ENCODE measurements around the gene NINL.

Gene NINL

GRCh38 chr20:25549843-25550477 is 35.4 kb downstream of the NINL start:
- H3K9ac ChIP-seq: no peak overlapping the region
- peak overlapping the region in 1 of 11 experiments; percentile 92; a peak in 1 of 22 replicates for H3K4me2 ChIP-seq
- peaks cover 0 to 7% (median 0%) of the 10 kb centered on the region in 11 experiments; a peak in 3 of 22 replicates for H4K20me1 ChIP-seq
- no peaks in the 10 kb centered on the region for H3K27me3 ChIP-seq
- H3K4me3 ChIP-seq: no peak overlapping the region
- H3K36me3 ChIP-seq: no peaks in the 10 kb centered on the region
- no peaks in the 10 kb centered on the region for H3K9me3 ChIP-seq (replicated peaks in 1 of 11)
- H3K27ac ChIP-seq: no peak overlapping the region
- no peak for TF ChIP-seq Cebpa-rat (IDR thresholded peaks at IDR 0.05)
- H3K4me1 ChIP-seq: peaks cover 23 to 76% (median 59%) of the 10 kb centered on the region in 10 experiments

GRCh38 chr20:25549172-25549773 is 36.1 kb downstream of the NINL start:
- TF ChIP-seq Cebpa-rat (IDR thresholded peaks at IDR 0.05): no peak
- Histone ChIP-seq H4K20me1 (peaks cover 0 to 5% (median 0%) of the 10 kb centered on the region in 11 experiments; a peak in 3 of 22 replicates), H3K9me3 (replicated peaks in 1 of 11) (no peaks in the 10 kb centered on the region), H3K27me3 (no peaks in the 10 kb centered on the region), H3K4me2 (peak overlapping the region in 2 of 11 experiments; percentile 22 to 26; a peak in 2 of 22 replicates), H3K9ac (no peak overlapping the region), H3K27ac (peak overlapping the region in 1 of 11 experiments; percentile 39; a peak in 1 of 22 replicates), H3K4me1 (peaks cover 23 to 76% (median 59%) of the 10 kb centered on the region in 10 experiments), H3K36me3 (no peaks in the 10 kb centered on the region), H3K4me3 (no peak overlapping the region)

GRCh38 chr20:25548613-25549086 is 36.7 kb downstream of the NINL start:
- no peaks in the 10 kb centered on the region for H4K20me1 ChIP-seq
- no peak for TF ChIP-seq Cebpa-rat (IDR thresholded peaks at IDR 0.05)
- peaks cover 17 to 72% (median 55%) of the 10 kb centered on the region in 10 experiments for H3K4me1 ChIP-seq
- no peak overlapping the region for H3K4me3 ChIP-seq
- H3K27me3 ChIP-seq: no peaks in the 10 kb centered on the region
- H3K9ac ChIP-seq: no peak overlapping the region
- H3K36me3 ChIP-seq: no peaks in the 10 kb centered on the region
- peak overlapping the region in 1 of 11 experiments; percentile 39; a peak in 2 of 22 replicates for H3K27ac ChIP-seq
- H3K9me3 ChIP-seq (replicated peaks in 1 of 11): no peaks in the 10 kb centered on the region
- H3K4me2 ChIP-seq: peak overlapping the region in 2 of 11 experiments; percentile 14 to 26; a peak in 1 of 22 replicates

GRCh38 chr20:25547999-25548398 is 37.3 kb downstream of the NINL start:
- H3K4me2 ChIP-seq: no peak overlapping the region
- peaks cover 19 to 66% (median 49%) of the 10 kb centered on the region in 10 experiments for H3K4me1 ChIP-seq

GRCh38 chr20:25547063-25547462 is 38.3 kb downstream of the NINL start:
- no peak overlapping the region for H3K27ac ChIP-seq
- H3K4me2 ChIP-seq: no peak overlapping the region
- H3K27me3 ChIP-seq: no peaks in the 10 kb centered on the region

More at GRCh38 chr20:25547999-25548398, 37.3 kb downstream of the NINL start:
- no peaks in the 10 kb centered on the region for H3K36me3 ChIP-seq
- TF ChIP-seq Cebpa-rat (IDR thresholded peaks at IDR 0.05): no peak
- H3K27me3 ChIP-seq: no peaks in the 10 kb centered on the region
- no peak overlapping the region for H3K9ac ChIP-seq
- H3K9me3 ChIP-seq (replicated peaks in 1 of 11): no peaks in the 10 kb centered on the region
- no peak overlapping the region for H3K4me3 ChIP-seq
- H4K20me1 ChIP-seq: no peaks in the 10 kb centered on the region
- no peak overlapping the region for H3K27ac ChIP-seq

GRCh38 chr20:25546048-25546447 is 39.3 kb downstream of the NINL start:
- TF ChIP-seq Cebpa-rat (IDR thresholded peaks at IDR 0.05): no peak
- H3K9me3 ChIP-seq (replicated peaks in 1 of 11): no peaks in the 10 kb centered on the region
- H3K36me3 ChIP-seq: no peaks in the 10 kb centered on the region
- no peak overlapping the region for H3K4me3 ChIP-seq
- H3K4me2 ChIP-seq: peak overlapping the region in 3 of 11 experiments; percentile 0 to 33 (median 14); a peak in 1 of 22 replicates
- H3K27ac ChIP-seq: no peak overlapping the region
- H4K20me1 ChIP-seq: no peaks in the 10 kb centered on the region
- peaks cover 24 to 61% (median 41%) of the 10 kb centered on the region in 10 experiments for H3K4me1 ChIP-seq
- H3K27me3 ChIP-seq: no peaks in the 10 kb centered on the region
- no peak overlapping the region for H3K9ac ChIP-seq

More at GRCh38 chr20:25547063-25547462, 38.3 kb downstream of the NINL start:
- Histone ChIP-seq H3K4me1 (peaks cover 23 to 63% (median 42%) of the 10 kb centered on the region in 10 experiments), H3K4me3 (no peak overlapping the region), H3K9ac (no peak overlapping the region), H3K36me3 (no peaks in the 10 kb centered on the region), H3K9me3 (replicated peaks in 1 of 11) (no peaks in the 10 kb centered on the region), H4K20me1 (no peaks in the 10 kb centered on the region)
- no peak for TF ChIP-seq Cebpa-rat (IDR thresholded peaks at IDR 0.05)

GRCh38 chr20:25545171-25545570 is 40.2 kb downstream of the NINL start:
- Histone ChIP-seq H3K4me1 (peaks cover 32 to 62% (median 42%) of the 10 kb centered on the region in 10 experiments), H3K27ac (no peak overlapping the region)

GRCh38 chr20:25544734-25545133 is 40.6 kb downstream of the NINL start:
- peak overlapping the region in 8 of 11 experiments; percentile 0 to 33 (median 15); a peak in 7 of 22 replicates for H3K4me2 ChIP-seq
- H3K9ac ChIP-seq: 0 out of 22 replicates have a peak overlapping the region, but pooled peaks of 1 of the 11 experiments have one; percentile 20
- no peak overlapping the region for H3K27ac ChIP-seq

More at GRCh38 chr20:25545171-25545570, 40.2 kb downstream of the NINL start:
- no peak overlapping the region for H3K9ac ChIP-seq
- H3K4me3 ChIP-seq: no peak overlapping the region
- H3K9me3 ChIP-seq (replicated peaks in 1 of 11): no peaks in the 10 kb centered on the region
- H4K20me1 ChIP-seq: no peaks in the 10 kb centered on the region
- H3K4me2 ChIP-seq: peak overlapping the region in 8 of 11 experiments; percentile 0 to 33 (median 15); a peak in 7 of 22 replicates
- no peaks in the 10 kb centered on the region for H3K27me3 ChIP-seq
- H3K36me3 ChIP-seq: no peaks in the 10 kb centered on the region
- TF ChIP-seq Cebpa-rat (IDR thresholded peaks at IDR 0.05): no peak

GRCh38 chr20:25544311-25544710 is 41.0 kb downstream of the NINL start:
- no peak overlapping the region for H3K4me3 ChIP-seq
- no peaks in the 10 kb centered on the region for H3K36me3 ChIP-seq

More at GRCh38 chr20:25544734-25545133, 40.6 kb downstream of the NINL start:
- Histone ChIP-seq H4K20me1 (no peaks in the 10 kb centered on the region), H3K4me3 (no peak overlapping the region), H3K9me3 (replicated peaks in 1 of 11) (no peaks in the 10 kb centered on the region), H3K4me1 (peaks cover 35 to 64% (median 46%) of the 10 kb centered on the region in 10 experiments), H3K27me3 (no peaks in the 10 kb centered on the region), H3K36me3 (no peaks in the 10 kb centered on the region)
- TF ChIP-seq Cebpa-rat (IDR thresholded peaks at IDR 0.05): no peak

More at GRCh38 chr20:25544311-25544710, 41.0 kb downstream of the NINL start:
- no peak overlapping the region for H3K27ac ChIP-seq
- TF ChIP-seq Cebpa-rat (IDR thresholded peaks at IDR 0.05): no peak
- H3K4me1 ChIP-seq: peaks cover 34 to 64% (median 50%) of the 10 kb centered on the region in 10 experiments
- no peaks in the 10 kb centered on the region for H3K9me3 ChIP-seq (replicated peaks in 1 of 11)
- no peaks in the 10 kb centered on the region for H3K27me3 ChIP-seq
- no peaks in the 10 kb centered on the region for H4K20me1 ChIP-seq
- peak overlapping the region in 8 of 11 experiments; percentile 0 to 33 (median 15); a peak in 7 of 22 replicates for H3K4me2 ChIP-seq
- H3K9ac ChIP-seq: 0 out of 22 replicates have a peak overlapping the region, but pooled peaks of 1 of the 11 experiments have one; percentile 20

Measured in BLaER1 treated with 17β-estradiol and CSF1 and Interleukin-3, amounts not matched to agents 10 nM and 100 nM (cell line).